Ovary (tissue), 9 donors: ENCODE results near the gene SEMA6C. TPM values are rescaled to one million over a fixed set of nuclear protein-coding genes. Genes with fewer than 3 reads are reported as not detected.
"Not testable (repeated sequence)": the region's sequence is repeated elsewhere in the genome, so short reads cannot be mapped to it uniquely, and the experiment has no call there.

Experiments used
- DNase-seq, 5 donors: peaks; one replicate each; pipeline ENCODE4 v3.0.0-alpha.2; 2019 to 2020
- H3K27ac ChIP-seq, 2 donors: fragments of 200-600 bp; one replicate each; pipeline versions ENCODE4 v1.5.1 to v1.8.0; 2019 to 2022
- H3K27me3 ChIP-seq: fragments of 200-600 bp; one replicate; pipeline ENCODE4 v1.8.0; 2022
- H3K36me3 ChIP-seq: fragments of 200-600 bp; sonication (generic); one replicate; pipeline ENCODE4 v1.5.1; 2019
- H3K4me1 ChIP-seq: one replicate; pipeline ENCODE4 v1.8.1; 2013; ENCODE audit warnings: mild to moderate bottlenecking, moderate library complexity; ENCODE audit not compliant: insufficient read depth
- H3K4me3 ChIP-seq: fragments of 200-600 bp; sonication (generic); one replicate; pipeline ENCODE4 v1.5.1; 2017
- H3K9me3 ChIP-seq, 2 donors: fragments of 200-600 bp in 1 of 2; sonication (generic) in 1 of 2; one replicate each; pipeline versions ENCODE4 v1.5.1 to v1.8.1; 2013 to 2019; ENCODE audit warnings: mild to moderate bottlenecking in 1 of 2, moderate library complexity in 1 of 2
- EP300 ChIP-seq: sonication (generic); formaldehyde crosslinking; IDR thresholded peaks from one replicate; pipeline ENCODE4 v1.6.1; 2017; ENCODE audit warnings: antibody characterized with exemption
- POLR2A ChIP-seq: fragments of 450-650 bp; IDR thresholded peaks from one replicate; pipeline ENCODE4 v1.6.1; 2017; ENCODE audit warnings: antibody characterized with exemption, mild to moderate bottlenecking, moderate library complexity
- WGBS, 3 donors: extraction: QIAGEN DNeasy Blood & Tissue Kit in 1 of 3; methylation state at CpG; one replicate each; pipeline versions ENCODE4 v1.1.5 to v1.1.7; 2013 to 2017; 5-methylcytosine and 5-hydroxymethylcytosine counted together
- intact Hi-C, 4 donors: fragments of 100-400 bp; cut with DNase I; formaldehyde crosslinking; loops; one replicate each; pipeline versions ENCODE4 v1.11.0 to v1.15.1; 2022 to 2023
- polyA plus RNA-seq, 2 donors: library from polyadenylated mRNA; stranded (reverse); fragments of 200-250 nt in 1 of 2; fragments of 350-450 nt in 1 of 2; fragmentation: Illumina TruSeq in 1 of 2; extraction: RNeasy Lipid Tissue Mini Kit (QIAGEN cat#74804) in 1 of 2; gene quantifications; one replicate each; pipeline ENCODE4 v1.2.3, GENCODE V29; 2013 to 2014
- total RNA-seq, 7 donors: library from RNA; depleted of rRNA in 2 of 7; stranded (reverse); fragments of >200 nt in 2 of 7; fragmentation: NEBNext Ultra II Directional in 3 of 7; extraction: Animal tissue kit (Norgen Biotek cat#: 25700) in 3 of 7; gene quantifications; one replicate each; pipeline versions ENCODE4 v1.1.0 to v1.2.4, GENCODE V29; 2016 to 2023
- TF ChIP-seq, protein P1 (sequence below), 3 donors: fragments of 450-650 bp in 2 of 3; fragments of 200-600 bp in 1 of 3; IDR thresholded peaks; one replicate each; pipeline versions ENCODE4 v1.5.1 to v1.8.0; 2016 to 2022; ENCODE audit warnings: antibody characterized with exemption in 3 of 3, mild to moderate bottlenecking in 1 of 3
- donor health status: DM: no; HTN: no; CAD: no; lungs with moderate emphysema.
- donor health status: DM: no; HTN: no; CAD: no.
- donor health status: Bipolar disorder and iron deficiency.
- donor health status: DM: yes; HTN: yes; CAD: no.
- donor health status: DM: no; HTN: no; CAD: no.
- donor health status: DM: yes; HTN: yes; CAD: no.

The SEMA6C gene
- total and polyA plus RNA-seq, 9 donors = 5.0 to 18.0 (median 13.4) TPM

GRCh38 chr1:151098126-151098525 is 48.3 kb downstream of the SEMA6C start:
- H3K27ac ChIP-seq = no peak overlapping the region
- no peak for DNase-seq
- TF ChIP-seq, protein P1, sequence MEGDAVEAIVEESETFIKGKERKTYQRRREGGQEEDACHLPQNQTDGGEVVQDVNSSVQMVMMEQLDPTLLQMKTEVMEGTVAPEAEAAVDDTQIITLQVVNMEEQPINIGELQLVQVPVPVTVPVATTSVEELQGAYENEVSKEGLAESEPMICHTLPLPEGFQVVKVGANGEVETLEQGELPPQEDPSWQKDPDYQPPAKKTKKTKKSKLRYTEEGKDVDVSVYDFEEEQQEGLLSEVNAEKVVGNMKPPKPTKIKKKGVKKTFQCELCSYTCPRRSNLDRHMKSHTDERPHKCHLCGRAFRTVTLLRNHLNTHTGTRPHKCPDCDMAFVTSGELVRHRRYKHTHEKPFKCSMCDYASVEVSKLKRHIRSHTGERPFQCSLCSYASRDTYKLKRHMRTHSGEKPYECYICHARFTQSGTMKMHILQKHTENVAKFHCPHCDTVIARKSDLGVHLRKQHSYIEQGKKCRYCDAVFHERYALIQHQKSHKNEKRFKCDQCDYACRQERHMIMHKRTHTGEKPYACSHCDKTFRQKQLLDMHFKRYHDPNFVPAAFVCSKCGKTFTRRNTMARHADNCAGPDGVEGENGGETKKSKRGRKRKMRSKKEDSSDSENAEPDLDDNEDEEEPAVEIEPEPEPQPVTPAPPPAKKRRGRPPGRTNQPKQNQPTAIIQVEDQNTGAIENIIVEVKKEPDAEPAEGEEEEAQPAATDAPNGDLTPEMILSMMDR (IDR thresholded peaks at IDR 0.05) = no peak
- TF ChIP-seq EP300 = no peak
- TF ChIP-seq POLR2A = no peak
- no peak overlapping the region for H3K4me3 ChIP-seq
- H3K27me3 ChIP-seq = no peaks in the 10 kb centered on the region
- intact Hi-C loops = loop anchor here in 2 of 4 donors (5.0 to 10.0 kb wide), 2 partner anchors 57 to 59 kb away; partner anchors contain the start of gene TNFAIP8L2 (in 2 of the 2)
- H3K4me1 ChIP-seq = no peaks in the 10 kb centered on the region
- H3K9me3 ChIP-seq = no peaks in the 10 kb centered on the region
- WGBS, 3 donors = 93 to 100% (median 100%) methylated on average over 1 of the region's 1 CpG
- H3K36me3 ChIP-seq = no peaks in the 10 kb centered on the region

GRCh38 chr1:151097426-151097825 is 49.0 kb downstream of the SEMA6C start:
- DNase-seq, H3K9me3 ChIP-seq, H3K27me3 ChIP-seq, H3K36me3 ChIP-seq, H3K4me1 ChIP-seq, H3K27ac ChIP-seq, H3K4me3 ChIP-seq: not testable (repeated sequence)
- 88 to 94% (median 94%) methylated on average over 6 of the region's 6 CpGs for WGBS, 3 donors
- intact Hi-C loops = loop anchor here in 2 of 4 donors (5.0 to 10.0 kb wide), 2 partner anchors 57 to 60 kb away; partner anchors contain the start of gene TNFAIP8L2 (in 2 of the 2)

DNA sequence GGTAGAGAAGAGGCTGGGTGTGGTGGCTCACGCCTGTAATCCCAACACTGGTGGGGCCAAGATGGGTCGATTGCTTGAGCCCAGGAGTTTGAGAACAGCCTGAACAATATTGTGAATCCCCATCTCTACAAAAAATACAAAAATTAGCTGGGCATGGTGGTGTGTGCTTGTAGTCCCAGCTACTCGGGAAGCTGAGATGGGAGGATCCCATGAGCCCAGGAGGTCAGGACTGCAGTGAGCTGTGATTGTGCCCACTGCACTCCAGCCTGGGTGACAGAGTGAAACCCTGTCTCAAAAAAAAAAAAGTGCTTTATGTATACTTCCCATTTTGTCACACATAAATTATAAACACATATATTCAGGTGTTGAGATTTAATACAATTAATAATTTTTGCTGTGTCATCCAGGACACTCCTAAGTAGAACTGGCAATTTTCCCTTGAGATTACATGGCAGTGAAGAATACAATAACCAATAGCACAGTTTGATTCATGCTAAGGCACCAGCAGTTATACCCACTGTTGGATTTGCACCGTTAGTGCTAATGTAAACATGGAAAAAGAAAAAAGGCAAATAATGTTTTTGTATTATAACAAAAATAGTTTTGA is 60.4 kb downstream of the SEMA6C start:
- TF ChIP-seq, protein P1 (IDR thresholded peaks at IDR 0.05) = no peak
- no peak for TF ChIP-seq POLR2A
- TF ChIP-seq EP300 = no peak
- whole genome bisulfite sequencing, 3 donors = 66% methylated on average over 4 of the region's 4 CpGs
- H3K27ac ChIP-seq = no peak overlapping the region
- H3K4me3 ChIP-seq = no peak overlapping the region
- intact Hi-C loops = no loop called here
- no peaks in the 10 kb centered on the region for H3K4me1 ChIP-seq
- no peaks in the 10 kb centered on the region for H3K9me3 ChIP-seq
- H3K36me3 ChIP-seq = no peaks in the 10 kb centered on the region
- DNase-seq = no peak
- H3K27me3 ChIP-seq = no peaks in the 10 kb centered on the region

Other genes starting within 250 kb of the SEMA6C start
- 10 to 100 TPM; 21.9 to 49.4 (median 40.9) TPM for gene SETDB1, start 220.3 kb downstream of the SEMA6C start, total RNA-seq
- gene SETDB1, start 220.3 kb downstream of the SEMA6C start, polyA plus RNA-seq = 10 to 100 TPM; 24.0 to 46.2 TPM
- 100 to 1,000 TPM in 5 of 7 donors, 10 to 100 TPM in 2; 91.9 to 198 (median 156) TPM for gene CERS2, start 171.8 kb downstream of the SEMA6C start, total RNA-seq
- 100 to 1,000 TPM; 124 to 339 TPM for gene CERS2, start 171.8 kb downstream of the SEMA6C start, polyA plus RNA-seq
- gene ANXA9, start 164.3 kb downstream of the SEMA6C start, total RNA-seq = 1 to 10 TPM in 3 of 7 donors, under 1 TPM in 4; 0.24 to 6.9 (median 0.79) TPM
- 1 to 10 TPM in 1 of 2 donors, under 1 TPM in 1; 0.44 to 1.2 TPM for gene ANXA9, start 164.3 kb downstream of the SEMA6C start, polyA plus RNA-seq
- 10 to 100 TPM; 17.1 to 35.6 (median 26.9) TPM for gene MINDY1, start 139.7 kb downstream of the SEMA6C start, total RNA-seq
- gene MINDY1, start 139.7 kb downstream of the SEMA6C start, polyA plus RNA-seq = 10 to 100 TPM; 22.1 to 33.0 TPM
- 10 to 100 TPM; 19.1 to 27.2 (median 22.9) TPM for gene PRUNE1, start 138.2 kb downstream of the SEMA6C start, total RNA-seq
- gene PRUNE1, start 138.2 kb downstream of the SEMA6C start, polyA plus RNA-seq = 10 to 100 TPM; 17.2 to 30.7 TPM
- gene BNIPL, start 110.0 kb downstream of the SEMA6C start, total RNA-seq = 10 to 100 TPM in 1 of 7 donors, 1 to 10 TPM in 1, under 1 TPM in 5; 0.17 to 10.6 (median 0.60) TPM
- under 1 TPM; 0.13 to 0.32 TPM for gene BNIPL, start 110.0 kb downstream of the SEMA6C start, polyA plus RNA-seq
- 1 to 10 TPM; 3.9 to 9.1 (median 7.3) TPM for gene C1orf56, start 98.9 kb downstream of the SEMA6C start, total RNA-seq
- gene C1orf56, start 98.9 kb downstream of the SEMA6C start, polyA plus RNA-seq = 1 to 10 TPM; 2.6 to 6.6 TPM
- gene CDC42SE1, start 87.0 kb downstream of the SEMA6C start, total RNA-seq = 10 to 100 TPM; 37.6 to 81.9 (median 56.3) TPM
- gene CDC42SE1, start 87.0 kb downstream of the SEMA6C start, polyA plus RNA-seq = 10 to 100 TPM; 26.0 to 73.4 TPM
- 1 to 10 TPM; 1.3 to 9.5 (median 2.4) TPM for gene MLLT11, start 86.2 kb downstream of the SEMA6C start, total RNA-seq
- gene MLLT11, start 86.2 kb downstream of the SEMA6C start, polyA plus RNA-seq = 1 to 10 TPM; 1.1 to 3.6 TPM
- gene GABPB2, start 75.9 kb downstream of the SEMA6C start, total RNA-seq = 10 to 100 TPM; 12.6 to 28.1 (median 24.2) TPM
- gene GABPB2, start 75.9 kb downstream of the SEMA6C start, polyA plus RNA-seq = 10 to 100 TPM; 11.4 to 20.6 TPM
- 1 to 10 TPM in 5 of 7 donors, under 1 TPM in 2; 0.48 to 3.8 (median 1.2) TPM for gene TNFAIP8L2, start 10.0 kb upstream of the SEMA6C start, total RNA-seq
- gene TNFAIP8L2, start 10.0 kb upstream of the SEMA6C start, polyA plus RNA-seq = 1 to 10 TPM; 2.1 to 4.6 TPM
- gene LYSMD1, start 19.3 kb upstream of the SEMA6C start, total RNA-seq = 10 to 100 TPM; 12.6 to 20.3 (median 14.3) TPM
- gene LYSMD1, start 19.3 kb upstream of the SEMA6C start, polyA plus RNA-seq = 10 to 100 TPM; 14.3 to 15.5 TPM
- gene SCNM1, start 19.5 kb upstream of the SEMA6C start, total RNA-seq = 10 to 100 TPM; 18.6 to 32.7 (median 22.7) TPM
- 10 to 100 TPM; 33.0 to 38.9 TPM for gene SCNM1, start 19.5 kb upstream of the SEMA6C start, polyA plus RNA-seq
- 1 to 10 TPM in 2 of 7 donors, under 1 TPM in 3, not detected in 2; 0.42 to 1.4 (median 0.88) TPM for gene TMOD4, start 29.4 kb upstream of the SEMA6C start, total RNA-seq
- gene TMOD4, start 29.4 kb upstream of the SEMA6C start, polyA plus RNA-seq = under 1 TPM in 1 of 2 donors, not detected in 1; 0.15 TPM
- 10 to 100 TPM; 24.5 to 53.1 (median 48.9) TPM for gene VPS72, start 43.6 kb upstream of the SEMA6C start, total RNA-seq
- gene VPS72, start 43.6 kb upstream of the SEMA6C start, polyA plus RNA-seq = 10 to 100 TPM; 42.2 to 78.4 TPM
- 10 to 100 TPM; 33.0 to 62.8 (median 47.5) TPM for gene PIP5K1A, start 51.9 kb upstream of the SEMA6C start, total RNA-seq
- gene PIP5K1A, start 51.9 kb upstream of the SEMA6C start, polyA plus RNA-seq = 10 to 100 TPM; 19.8 to 50.4 TPM
- gene PSMD4, start 108.1 kb upstream of the SEMA6C start, total RNA-seq = 100 to 1,000 TPM in 4 of 7 donors, 10 to 100 TPM in 3; 78.1 to 117 (median 108) TPM
- 100 to 1,000 TPM; 116 to 167 TPM for gene PSMD4, start 108.1 kb upstream of the SEMA6C start, polyA plus RNA-seq
- 10 to 100 TPM; 20.6 to 37.2 (median 27.6) TPM for gene ZNF687, start 135.7 kb upstream of the SEMA6C start, total RNA-seq
- 10 to 100 TPM in 1 of 2 donors, 1 to 10 TPM in 1; 6.4 to 16.3 TPM for gene ZNF687, start 135.7 kb upstream of the SEMA6C start, polyA plus RNA-seq
- 10 to 100 TPM; 39.8 to 88.9 (median 63.8) TPM for gene PI4KB, start 180.8 kb upstream of the SEMA6C start, total RNA-seq
- gene PI4KB, start 180.8 kb upstream of the SEMA6C start, polyA plus RNA-seq = 10 to 100 TPM; 40.4 to 65.1 TPM
- 10 to 100 TPM; 11.8 to 27.9 (median 22.6) TPM for gene RFX5, start 200.6 kb upstream of the SEMA6C start, total RNA-seq
- 10 to 100 TPM; 12.1 to 38.7 TPM for gene RFX5, start 200.6 kb upstream of the SEMA6C start, polyA plus RNA-seq
- gene SELENBP1, start 226.1 kb upstream of the SEMA6C start, total RNA-seq = 100 to 1,000 TPM in 1 of 7 donors, 10 to 100 TPM in 6; 29.6 to 117 (median 87.3) TPM
- 10 to 100 TPM; 49.2 to 65.7 TPM for gene SELENBP1, start 226.1 kb upstream of the SEMA6C start, polyA plus RNA-seq